ENCODE results near the gene RALGAPA2. TPM values are rescaled to one million over a fixed set of nuclear protein-coding genes. Genes with fewer than 3 reads are reported as not detected.

Gene RALGAPA2
- total RNA-seq, 1 experiment from 2014 or later, result 13.4 TPM

DNA sequence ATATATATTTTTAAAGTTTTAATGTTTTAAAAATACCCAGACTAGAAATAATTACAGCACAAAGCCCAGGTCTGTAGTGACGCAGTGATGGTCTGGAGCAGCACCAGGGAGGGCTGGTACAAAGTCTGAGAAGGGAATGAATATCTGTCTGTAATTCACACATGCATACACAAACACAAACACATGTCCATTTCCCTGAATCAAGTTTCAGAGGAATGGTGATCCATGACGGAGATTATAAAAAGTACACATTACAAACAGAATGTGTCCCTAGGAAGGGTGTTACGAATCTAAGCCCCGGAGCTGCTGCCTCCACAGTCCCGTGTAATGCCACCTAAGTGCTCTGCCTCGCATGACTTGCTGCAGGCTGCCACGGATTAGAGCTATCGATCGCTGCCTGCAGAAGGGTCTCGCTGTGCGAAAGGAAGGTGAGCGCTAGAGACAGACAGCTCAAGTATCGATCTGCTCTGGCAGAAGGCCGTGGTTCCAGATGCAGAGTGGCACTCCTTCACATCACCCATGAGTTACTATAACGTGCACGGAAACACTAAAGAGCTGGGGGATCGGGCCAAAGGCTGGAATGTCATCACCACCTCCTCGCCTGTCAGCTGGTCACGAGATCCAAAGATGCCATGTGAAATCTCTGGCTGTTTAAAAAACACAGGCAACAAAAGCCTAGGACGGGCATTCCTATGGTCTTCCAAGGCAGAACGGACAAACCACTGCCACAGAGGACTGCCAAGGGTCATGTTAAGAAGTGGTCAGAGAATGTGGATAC lies 257.4 kb downstream of the RALGAPA2 start:
- H3K27ac ChIP-seq (ENCODE audit: low read length), result no peak overlapping the region
- H3K4me1 ChIP-seq (ENCODE audit: control insufficient read depth, insufficient read depth, low read length), result no peaks in the 10 kb centered on the region
- BruUV-seq (replicated peaks), result no TSS peak
- ATAC-seq (no peak), DNase-seq (ENCODE audit: low read depth, low spot score) (no peak)
- H3K9me3 ChIP-seq (ENCODE audit: control insufficient read depth, insufficient read depth, low read depth, low read length), result no peaks in the 10 kb centered on the region
- no peak overlapping the region for H3K4me3 ChIP-seq (ENCODE audit: low read depth in 2 of 2, low read length in 2 of 2)
- ChIA-PET CTCF (no interaction called here), POLR2A (no interaction called here)
- TF ChIP-seq TCF7L2 (IDR thresholded peaks at IDR 0.05; ENCODE audit: low read depth, low read length) (no peak), POLR2AphosphoS5 (IDR thresholded peaks at IDR 0.05; ENCODE audit: low read depth, low read length) (no peak)
- no peaks in the 10 kb centered on the region for H3K36me3 ChIP-seq (ENCODE audit: control insufficient read depth, insufficient read depth, low read length)
- no peaks in the 10 kb centered on the region for H3K27me3 ChIP-seq (ENCODE audit: control insufficient read depth, insufficient read depth, low read length)
- intact Hi-C loops (cut with micrococcal nuclease; ENCODE audit: unreplicated experiment) (no loop called here), in situ Hi-C loops (cut with HindIII; ENCODE audit: low pct_unique_long_range_greater_than_20kb, low sequenced_read_pairs) (no loop called here)

GRCh38 chr20:20454367-20454766 lies 258.1 kb downstream of the RALGAPA2 start:
- ATAC-seq (no peak), DNase-seq (ENCODE audit: low read depth, low spot score) (no peak)
- intact Hi-C loops (cut with micrococcal nuclease; ENCODE audit: unreplicated experiment), result no loop called here
- no peaks in the 10 kb centered on the region for H3K9me3 ChIP-seq (ENCODE audit: control insufficient read depth, insufficient read depth, low read depth, low read length)
- no peaks in the 10 kb centered on the region for H3K4me1 ChIP-seq (ENCODE audit: control insufficient read depth, insufficient read depth, low read length)
- in situ Hi-C loops (cut with HindIII; ENCODE audit: low pct_unique_long_range_greater_than_20kb, low sequenced_read_pairs), result no loop called here
- ChIA-PET CTCF (no interaction called here), POLR2A (no interaction called here)
- H3K27ac ChIP-seq (ENCODE audit: low read length), result no peak overlapping the region
- H3K4me3 ChIP-seq (ENCODE audit: low read depth in 2 of 2, low read length in 2 of 2), result no peak overlapping the region
- no TSS peak for BruUV-seq (replicated peaks)
- no peaks in the 10 kb centered on the region for H3K36me3 ChIP-seq (ENCODE audit: control insufficient read depth, insufficient read depth, low read length)
- TF ChIP-seq POLR2AphosphoS5 (IDR thresholded peaks at IDR 0.05; ENCODE audit: low read depth, low read length) (no peak), REST (IDR thresholded peaks at IDR 0.05; ENCODE audit: insufficient read depth in 1 of 2, low read depth in 2 of 2, low read length in 1 of 2) (no peak), TCF7L2 (IDR thresholded peaks at IDR 0.05; ENCODE audit: low read depth, low read length) (no peak), SIN3A (IDR thresholded peaks at IDR 0.05; ENCODE audit: borderline replicate concordance, insufficient read depth, low read depth, low read length) (no peak)
- TF ChIP-seq, protein P1, sequence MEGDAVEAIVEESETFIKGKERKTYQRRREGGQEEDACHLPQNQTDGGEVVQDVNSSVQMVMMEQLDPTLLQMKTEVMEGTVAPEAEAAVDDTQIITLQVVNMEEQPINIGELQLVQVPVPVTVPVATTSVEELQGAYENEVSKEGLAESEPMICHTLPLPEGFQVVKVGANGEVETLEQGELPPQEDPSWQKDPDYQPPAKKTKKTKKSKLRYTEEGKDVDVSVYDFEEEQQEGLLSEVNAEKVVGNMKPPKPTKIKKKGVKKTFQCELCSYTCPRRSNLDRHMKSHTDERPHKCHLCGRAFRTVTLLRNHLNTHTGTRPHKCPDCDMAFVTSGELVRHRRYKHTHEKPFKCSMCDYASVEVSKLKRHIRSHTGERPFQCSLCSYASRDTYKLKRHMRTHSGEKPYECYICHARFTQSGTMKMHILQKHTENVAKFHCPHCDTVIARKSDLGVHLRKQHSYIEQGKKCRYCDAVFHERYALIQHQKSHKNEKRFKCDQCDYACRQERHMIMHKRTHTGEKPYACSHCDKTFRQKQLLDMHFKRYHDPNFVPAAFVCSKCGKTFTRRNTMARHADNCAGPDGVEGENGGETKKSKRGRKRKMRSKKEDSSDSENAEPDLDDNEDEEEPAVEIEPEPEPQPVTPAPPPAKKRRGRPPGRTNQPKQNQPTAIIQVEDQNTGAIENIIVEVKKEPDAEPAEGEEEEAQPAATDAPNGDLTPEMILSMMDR (IDR thresholded peaks at IDR 0.05), result no peak
- no peaks in the 10 kb centered on the region for H3K27me3 ChIP-seq (ENCODE audit: control insufficient read depth, insufficient read depth, low read length)

- H3K27me3 ChIP-seq (ENCODE audit: control insufficient read depth, insufficient read depth, low read length), result no peaks in the 10 kb centered on the region
- H3K4me1 ChIP-seq (ENCODE audit: control insufficient read depth, insufficient read depth, low read length), result no peaks in the 10 kb centered on the region
- no peak for DNase-seq (ENCODE audit: low read depth, low spot score)
- TF ChIP-seq, protein P1 (IDR thresholded peaks at IDR 0.05), result no peak
- TF ChIP-seq TCF7L2 (IDR thresholded peaks at IDR 0.05; ENCODE audit: low read depth, low read length), result no peak
- no TSS peak for BruUV-seq (replicated peaks)
- no peaks in the 10 kb centered on the region for H3K36me3 ChIP-seq (ENCODE audit: control insufficient read depth, insufficient read depth, low read length)
- H3K9me3 ChIP-seq (ENCODE audit: control insufficient read depth, insufficient read depth, low read depth, low read length), result no peaks in the 10 kb centered on the region
- in situ Hi-C loops (cut with HindIII; ENCODE audit: low pct_unique_long_range_greater_than_20kb, low sequenced_read_pairs) (no loop called here), intact Hi-C loops (cut with micrococcal nuclease; ENCODE audit: unreplicated experiment) (no loop called here)
- H3K4me3 ChIP-seq (ENCODE audit: low read depth in 2 of 2, low read length in 2 of 2), result no peak overlapping the region
- no peak for ATAC-seq
- ChIA-PET POLR2A (no interaction called here), CTCF (no interaction called here)
- H3K27ac ChIP-seq (ENCODE audit: low read length), result no peak overlapping the region
Measured at GRCh38 chr20:20452254-20452676, 260.2 kb downstream of the RALGAPA2 start.

All from Panc1 (cell line).